ENCODE data around the gene DDIT3. TPM values are rescaled to one million over a fixed set of nuclear protein-coding genes. Genes with fewer than 3 reads are reported as not detected.

The DDIT3 gene
- total and polyA plus RNA-seq, 2 of the 13 experiments (the other 11 are each of a cell fraction or from before 2014, with no cell fraction given), result 27.5 to 48.7 TPM

GRCh38 chr12:57546438-57547287 lies 26.3 kb upstream of the DDIT3 start, which contains the start of gene DCTN2 (continued):
- TF ChIP-seq IKZF5 (CRISPR knock-in tag; IDR thresholded peaks at IDR 0.05) (0 out of 2 replicates have a peak, but pooled peaks have one; percentile 54), NFE2L2 (IDR thresholded peaks at IDR 0.05; ENCODE audit: low read length) (no peak), MYC (CRISPR knock-in tag; IDR thresholded peaks at IDR 0.05; ENCODE audit: borderline replicate concordance) (no peak), ZNF616 (CRISPR knock-in tag; IDR thresholded peaks at IDR 0.05; ENCODE audit: low read depth) (no peak), ZNF761 (CRISPR knock-in tag; conservative IDR thresholded peaks at IDR 0.05) (peak; percentile 65; the same call in 1 of the 2 replicates), KDM6A (CRISPR knock-in tag; IDR thresholded peaks at IDR 0.05; ENCODE audit: low read depth) (no peak), THAP7 (CRISPR knock-in tag; IDR thresholded peaks at IDR 0.05) (no peak), ZNF747 (CRISPR knock-in tag; IDR thresholded peaks at IDR 0.05; ENCODE audit: borderline replicate concordance) (no peak), JUNB (CRISPR knock-in tag; IDR thresholded peaks at IDR 0.05; ENCODE audit: borderline replicate concordance) (no peak), NFAT5 (CRISPR knock-in tag; IDR thresholded peaks at IDR 0.05) (no peak), FOXJ3 (CRISPR knock-in tag; IDR thresholded peaks at IDR 0.05; ENCODE audit: borderline replicate concordance) (no peak), GMEB1 (CRISPR knock-in tag; IDR thresholded peaks at IDR 0.05; ENCODE audit: borderline replicate concordance) (peak; percentile 50; the same call in 1 of the 2 replicates), LCORL (IDR thresholded peaks at IDR 0.05) (no peak), LCORL (CRISPR knock-in tag; IDR thresholded peaks at IDR 0.05) (peak; percentile 54), MXI1 (IDR thresholded peaks at IDR 0.05; ENCODE audit: borderline replicate concordance, low read depth, low read length) (peak; percentile 73; the same call in 1 of the 3 replicates), ZBTB44 (CRISPR knock-in tag; IDR thresholded peaks at IDR 0.05) (no peak)

All from HepG2 (cell line).